BJ (cell line): Measurements from ENCODE around the gene RPL10. TPM values are rescaled to one million over a fixed set of nuclear protein-coding genes. Genes with fewer than 3 reads are reported as not detected.

Experiments used
- CTCF ChIA-PET: fragments of 350-600 bp; formaldehyde crosslinking; extraction: SDS; loops from one replicate; lab custom pipeline; 2021; ENCODE audit warnings: antibody characterized with exemption, inconsistent platforms; lab: Yijun Ruan, JAX
- POLR2A ChIA-PET: fragments of 300-600 bp; sonication (Branson Sonifier 250); formaldehyde crosslinking; extraction: SDS; loops from one replicate; lab custom pipeline; 2021; ENCODE audit warnings: antibody characterized with exemption; lab: Charles Lee
- DNase-seq: peaks from one replicate; pipeline ENCODE4 v3.0.0-alpha.2; 2011; ENCODE audit warnings: low read depth
- H3K27me3 ChIP-seq: 2 replicates; pipeline ENCODE4 v1.6.0; 2011; ENCODE audit warnings: low read length; ENCODE audit not compliant: control insufficient read depth, insufficient read depth
- H3K36me3 ChIP-seq: 2 replicates; pipeline ENCODE4 v1.5.1; 2011; ENCODE audit warnings: low read length; ENCODE audit not compliant: control insufficient read depth, insufficient read depth
- H3K4me3 ChIP-seq: 2 replicates; pipeline ENCODE4 v1.5.1; 2011; ENCODE audit warnings: low read depth, mild to moderate bottlenecking, control low read depth, low read length
- polyA plus RNA-seq: library from polyadenylated mRNA; depleted of rRNA; stranded (reverse); fragments of >200 nt; gene quantifications from 2 replicates; pipeline ENCODE4 v1.2.3, GENCODE V29; 2011
- TF ChIP-seq, protein P1 (sequence below): IDR thresholded peaks from 2 replicates; pipeline ENCODE4 v1.5.1; 2011; ENCODE audit warnings: low read depth, mild to moderate bottlenecking, control low read depth, inconsistent platforms, low read length, moderate library complexity; ENCODE audit not compliant: insufficient read depth

RPL10 gene
- polyA plus RNA-seq, 1 experiment, result 7,037 TPM

DNA sequence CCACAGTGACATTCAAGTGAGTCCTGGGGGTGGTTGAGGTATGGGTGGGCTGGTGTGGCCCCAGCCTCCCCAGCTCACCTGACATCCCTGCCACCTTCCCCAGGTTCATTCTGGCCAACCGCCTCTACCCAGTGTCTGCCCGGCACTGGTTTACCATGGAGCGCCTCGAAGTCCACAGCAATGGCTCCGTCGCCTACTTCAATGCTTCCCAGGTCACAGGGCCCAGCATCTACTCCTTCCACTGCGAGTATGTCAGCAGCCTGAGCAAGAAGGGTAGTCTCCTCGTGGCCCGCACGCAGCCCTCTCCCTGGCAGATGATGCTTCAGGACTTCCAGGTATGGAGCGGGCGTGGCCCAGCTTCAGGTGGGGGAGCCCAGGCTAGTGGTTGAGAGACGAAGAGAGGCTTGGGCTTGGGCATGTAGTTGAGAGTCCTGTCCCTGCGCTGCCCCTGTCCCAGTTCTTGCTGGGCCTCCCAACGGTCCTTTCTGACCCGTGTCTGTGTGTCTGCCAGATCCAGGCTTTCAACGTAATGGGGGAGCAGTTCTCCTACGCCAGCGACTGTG lies 37.1 kb downstream of the RPL10 start:
- TF ChIP-seq, protein P1, sequence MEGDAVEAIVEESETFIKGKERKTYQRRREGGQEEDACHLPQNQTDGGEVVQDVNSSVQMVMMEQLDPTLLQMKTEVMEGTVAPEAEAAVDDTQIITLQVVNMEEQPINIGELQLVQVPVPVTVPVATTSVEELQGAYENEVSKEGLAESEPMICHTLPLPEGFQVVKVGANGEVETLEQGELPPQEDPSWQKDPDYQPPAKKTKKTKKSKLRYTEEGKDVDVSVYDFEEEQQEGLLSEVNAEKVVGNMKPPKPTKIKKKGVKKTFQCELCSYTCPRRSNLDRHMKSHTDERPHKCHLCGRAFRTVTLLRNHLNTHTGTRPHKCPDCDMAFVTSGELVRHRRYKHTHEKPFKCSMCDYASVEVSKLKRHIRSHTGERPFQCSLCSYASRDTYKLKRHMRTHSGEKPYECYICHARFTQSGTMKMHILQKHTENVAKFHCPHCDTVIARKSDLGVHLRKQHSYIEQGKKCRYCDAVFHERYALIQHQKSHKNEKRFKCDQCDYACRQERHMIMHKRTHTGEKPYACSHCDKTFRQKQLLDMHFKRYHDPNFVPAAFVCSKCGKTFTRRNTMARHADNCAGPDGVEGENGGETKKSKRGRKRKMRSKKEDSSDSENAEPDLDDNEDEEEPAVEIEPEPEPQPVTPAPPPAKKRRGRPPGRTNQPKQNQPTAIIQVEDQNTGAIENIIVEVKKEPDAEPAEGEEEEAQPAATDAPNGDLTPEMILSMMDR, result no peak
- POLR2A ChIA-PET, result no interaction called here

DNA sequence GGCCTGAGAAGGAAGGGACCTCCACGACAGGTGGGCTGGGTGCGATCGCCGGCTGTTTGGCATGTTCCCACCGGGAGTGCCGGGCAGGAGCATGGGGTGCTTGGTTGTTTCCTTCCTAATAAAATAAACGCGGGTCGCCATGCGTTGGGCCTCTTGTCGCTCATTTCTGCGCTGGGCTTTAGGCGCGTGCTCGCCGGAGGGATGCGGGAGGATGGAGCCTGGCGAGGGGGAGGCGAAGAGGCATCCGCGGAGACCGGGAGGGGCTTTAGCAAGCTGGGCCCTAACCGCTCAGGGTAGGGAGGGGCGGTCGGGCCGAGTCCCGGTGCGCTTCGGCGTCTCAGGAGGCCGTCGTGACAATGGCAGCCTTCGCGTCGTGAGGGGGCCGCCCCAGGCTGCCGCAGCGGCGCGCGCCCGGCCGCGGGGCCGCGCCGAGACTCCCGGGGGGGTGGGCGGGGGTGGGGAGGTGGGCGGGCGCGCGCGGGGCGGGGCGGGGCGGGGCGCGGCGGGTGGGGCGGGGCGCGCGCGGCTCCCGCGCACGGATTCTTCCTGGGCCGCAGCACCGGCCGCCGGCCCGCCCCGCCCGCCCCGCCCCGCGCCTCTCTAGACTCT lies 38.3 kb downstream of the RPL10 start:
- DNase-seq, result no peak
- ChIA-PET POLR2A (no interaction called here), CTCF (no interaction called here)
- H3K27me3 ChIP-seq, result no peaks in the 10 kb centered on the region
- TF ChIP-seq, protein P1, result no peak
- H3K4me3 ChIP-seq, result peak overlapping the region; percentile 76
- peaks cover 18% of the 10 kb centered on the region for H3K36me3 ChIP-seq

More for the DNA sequence above, 37.1 kb downstream of the RPL10 start:
- Histone ChIP-seq H3K36me3 (peaks cover 16% of the 10 kb centered on the region), H3K27me3 (no peaks in the 10 kb centered on the region), H3K4me3 (no peak overlapping the region)
- DNase-seq, result no peak
- CTCF ChIA-PET, result no interaction called here

DNA sequence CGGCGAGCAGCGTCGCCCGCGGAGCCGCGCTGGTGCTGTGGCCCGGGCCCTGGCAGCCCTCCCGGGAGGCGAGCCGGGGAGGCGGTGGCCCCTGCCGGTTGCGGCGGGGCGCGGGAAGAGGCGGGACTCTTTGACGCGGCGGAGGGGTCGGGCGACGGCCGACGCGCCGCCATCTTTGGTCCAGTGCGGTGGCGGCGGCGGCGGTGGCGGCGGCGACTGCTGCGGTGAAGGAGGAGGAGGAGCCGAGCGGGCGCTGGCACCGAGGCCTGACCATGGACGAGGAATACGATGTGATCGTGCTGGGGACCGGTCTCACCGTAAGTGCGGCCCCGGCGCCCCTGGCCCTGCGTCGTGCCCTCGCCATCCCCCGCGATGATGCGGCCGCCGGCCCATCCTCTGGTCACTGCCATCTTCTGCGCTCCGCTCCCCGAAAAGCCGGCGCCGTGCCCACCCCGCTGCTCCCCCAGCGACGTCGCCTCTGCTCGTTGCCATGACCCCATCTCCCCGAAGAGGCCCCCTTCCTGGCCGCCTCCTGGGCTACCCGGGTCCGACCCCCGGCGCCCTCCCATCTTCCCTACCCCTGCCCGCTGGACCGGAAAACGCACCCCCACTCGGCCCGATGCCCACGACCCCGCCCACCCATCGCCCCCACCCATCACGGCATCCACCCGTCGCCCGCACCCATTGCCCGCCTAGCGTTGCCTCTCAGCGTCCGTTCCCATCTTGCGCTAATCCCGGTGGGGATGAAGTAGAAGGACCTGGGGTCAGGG lies 39.0 kb downstream of the RPL10 start, which contains the start of gene GDI1:
TSS of gene GDI1 (plus strand) at position 172 of the 770 bp plus-strand sequence. CDS start at position 273, 101 bp downstream.
- ChIA-PET CTCF (no interaction called here), POLR2A (no interaction called here)
- DNase-seq, result no peak
- Histone ChIP-seq H3K4me3 (peak within 1 kb of the TSS; percentile 76), H3K36me3 (peaks cover 19% of the 10 kb centered on the region), H3K27me3 (no peaks in the 10 kb centered on the region)
- TF ChIP-seq, protein P1, result no peak

DNA sequence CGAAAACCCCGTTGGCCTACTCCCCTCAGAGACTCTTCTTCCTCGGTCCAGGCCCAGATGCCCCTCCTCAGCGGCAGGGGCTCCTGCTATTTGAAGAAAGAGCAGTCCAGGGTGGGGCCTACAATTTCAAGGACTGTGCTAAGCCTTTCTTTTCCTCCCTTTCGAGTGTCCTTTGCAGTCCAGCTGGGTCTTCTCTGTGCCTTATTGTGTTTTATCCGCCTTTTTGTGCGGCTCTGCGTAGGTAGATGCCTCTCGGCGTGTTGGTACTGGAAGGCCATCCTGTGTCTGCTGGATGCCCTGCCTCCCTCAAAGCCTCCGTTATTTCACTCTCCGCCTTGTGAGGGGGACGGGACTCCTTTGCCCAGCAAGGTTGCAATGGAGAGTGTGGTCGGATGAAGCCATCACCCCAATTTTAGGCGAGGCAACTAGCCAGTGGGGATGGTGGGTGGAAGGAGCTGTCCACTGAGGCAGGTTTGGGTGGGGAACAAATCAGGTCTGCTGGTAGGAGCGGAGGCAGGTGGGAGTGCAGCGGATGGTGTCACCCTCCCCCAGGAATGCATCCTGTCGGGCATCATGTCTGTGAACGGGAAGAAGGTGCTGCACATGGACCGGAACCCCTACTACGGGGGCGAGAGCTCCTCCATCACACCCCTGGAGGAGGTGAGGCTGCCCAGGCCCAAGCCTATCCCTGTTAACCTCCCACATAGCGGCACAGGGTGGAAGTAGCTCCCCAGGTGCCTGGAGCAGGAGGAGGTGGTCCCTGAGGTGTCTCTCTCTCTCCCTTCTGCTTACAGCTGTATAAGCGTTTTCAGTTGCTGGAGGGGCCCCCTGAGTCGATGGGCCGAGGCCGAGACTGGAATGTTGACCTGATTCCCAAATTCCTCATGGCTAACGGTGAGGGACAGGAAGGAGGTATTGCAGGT lies 40.1 kb downstream of the RPL10 start:
- peaks cover 22% of the 10 kb centered on the region for H3K36me3 ChIP-seq
- no peak for DNase-seq
- ChIA-PET POLR2A (no interaction called here), CTCF (no interaction called here)
- TF ChIP-seq, protein P1, result no peak
- H3K4me3 ChIP-seq, result peak overlapping the region; percentile 76
- no peaks in the 10 kb centered on the region for H3K27me3 ChIP-seq
